ENCODE measurements around the gene CPM.

The CPM gene

DNA sequence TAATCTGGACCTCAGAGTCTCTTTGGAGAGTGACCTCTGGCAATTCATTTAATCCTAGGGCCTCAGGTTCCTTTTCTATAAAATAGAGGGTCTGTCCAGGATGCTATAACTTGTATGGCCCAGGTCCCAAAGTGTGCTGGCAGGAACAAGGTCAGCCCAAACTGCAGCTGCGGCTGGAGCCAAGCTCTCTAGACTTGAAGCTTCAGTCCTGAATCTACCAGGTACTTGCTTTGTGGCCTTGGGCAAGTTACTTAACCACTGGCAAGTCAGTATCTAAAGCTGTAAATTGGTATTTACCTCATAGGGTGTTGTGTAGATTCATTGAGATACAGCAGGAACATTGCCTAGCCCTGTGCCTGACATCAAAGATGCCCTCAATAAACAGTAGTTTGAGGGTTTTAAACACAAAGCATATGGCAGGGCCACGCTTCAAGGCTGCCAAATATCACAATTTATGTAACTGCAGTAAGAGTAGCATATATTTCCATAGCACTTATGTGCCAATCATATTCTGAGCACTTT is 21.7 kb downstream of the CPM start:
- no peak for ATAC-seq
- TF ChIP-seq CSDC2 (CRISPR knock-in tag; IDR thresholded peaks at IDR 0.05): no peak
- TF ChIP-seq ZNF565 (CRISPR knock-in tag; conservative IDR thresholded peaks at IDR 0.05; ENCODE audit: low read depth): no peak
- no peak for TF ChIP-seq ARNTL (CRISPR knock-in tag; IDR thresholded peaks at IDR 0.05; ENCODE audit: borderline replicate concordance, low read depth)
- TF ChIP-seq OSR1 (CRISPR knock-in tag; IDR thresholded peaks at IDR 0.05): no peak
- TF ChIP-seq ZFP30 (CRISPR knock-in tag; IDR thresholded peaks at IDR 0.05): no peak
- no peak for TF ChIP-seq TOX (CRISPR knock-in tag; IDR thresholded peaks at IDR 0.05; ENCODE audit: borderline replicate concordance)
- TF ChIP-seq, protein P1, sequence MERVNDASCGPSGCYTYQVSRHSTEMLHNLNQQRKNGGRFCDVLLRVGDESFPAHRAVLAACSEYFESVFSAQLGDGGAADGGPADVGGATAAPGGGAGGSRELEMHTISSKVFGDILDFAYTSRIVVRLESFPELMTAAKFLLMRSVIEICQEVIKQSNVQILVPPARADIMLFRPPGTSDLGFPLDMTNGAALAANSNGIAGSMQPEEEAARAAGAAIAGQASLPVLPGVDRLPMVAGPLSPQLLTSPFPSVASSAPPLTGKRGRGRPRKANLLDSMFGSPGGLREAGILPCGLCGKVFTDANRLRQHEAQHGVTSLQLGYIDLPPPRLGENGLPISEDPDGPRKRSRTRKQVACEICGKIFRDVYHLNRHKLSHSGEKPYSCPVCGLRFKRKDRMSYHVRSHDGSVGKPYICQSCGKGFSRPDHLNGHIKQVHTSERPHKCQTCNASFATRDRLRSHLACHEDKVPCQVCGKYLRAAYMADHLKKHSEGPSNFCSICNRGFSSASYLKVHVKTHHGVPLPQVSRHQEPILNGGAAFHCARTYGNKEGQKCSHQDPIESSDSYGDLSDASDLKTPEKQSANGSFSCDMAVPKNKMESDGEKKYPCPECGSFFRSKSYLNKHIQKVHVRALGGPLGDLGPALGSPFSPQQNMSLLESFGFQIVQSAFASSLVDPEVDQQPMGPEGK (CRISPR knock-in tag; IDR thresholded peaks at IDR 0.05; ENCODE audit: borderline replicate concordance): no peak
- no peak for TF ChIP-seq PPARA (CRISPR knock-in tag; IDR thresholded peaks at IDR 0.05; ENCODE audit: borderline replicate concordance)
- no peak for TF ChIP-seq TCF4 (CRISPR knock-in tag; IDR thresholded peaks at IDR 0.05; ENCODE audit: borderline replicate concordance)
- TF ChIP-seq CREB5 (CRISPR knock-in tag; IDR thresholded peaks at IDR 0.05; ENCODE audit: low read depth): no peak
- TF ChIP-seq ZFP3 (CRISPR knock-in tag; IDR thresholded peaks at IDR 0.05): no peak
- TF ChIP-seq CSRNP3 (CRISPR knock-in tag; IDR thresholded peaks at IDR 0.05): no peak
- no peak for TF ChIP-seq BACH2 (CRISPR knock-in tag; IDR thresholded peaks at IDR 0.05; ENCODE audit: borderline replicate concordance)
- no peak for TF ChIP-seq GLIS3 (CRISPR knock-in tag; IDR thresholded peaks at IDR 0.05)
- TF ChIP-seq ZC3H10 (CRISPR knock-in tag; IDR thresholded peaks at IDR 0.05): no peak

DNA sequence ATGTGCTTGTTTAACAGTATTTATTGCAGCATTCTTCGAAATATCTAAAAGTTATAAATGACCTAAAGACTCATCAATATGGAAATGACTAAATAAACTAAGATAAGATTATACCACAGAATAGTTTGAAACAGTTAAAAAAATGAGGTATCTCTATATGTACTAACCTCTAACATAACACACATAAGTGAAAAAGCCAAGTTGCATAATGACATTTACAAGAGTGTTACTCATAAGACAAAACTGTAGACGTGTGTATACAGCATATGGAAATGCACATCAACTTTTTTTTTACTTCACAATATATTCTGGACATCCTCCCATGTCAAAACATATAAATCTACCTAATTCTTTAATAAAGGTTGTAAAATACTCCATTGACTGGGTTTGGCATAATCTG is 22.8 kb downstream of the CPM start:
- ATAC-seq: no peak
- TF ChIP-seq CREB5 (CRISPR knock-in tag; IDR thresholded peaks at IDR 0.05; ENCODE audit: low read depth): no peak
- no peak for TF ChIP-seq ESRRG (CRISPR knock-in tag; IDR thresholded peaks at IDR 0.05)
- TF ChIP-seq ZC3H10 (CRISPR knock-in tag; IDR thresholded peaks at IDR 0.05): no peak
- TF ChIP-seq ZNF70 (CRISPR knock-in tag; IDR thresholded peaks at IDR 0.05): no peak

GRCh38 chr12:68908076-68908475 is 24.9 kb downstream of the CPM start:
- TF ChIP-seq SNAI2 (CRISPR knock-in tag; IDR thresholded peaks at IDR 0.05): no peak
- TF ChIP-seq TOX (CRISPR knock-in tag; IDR thresholded peaks at IDR 0.05; ENCODE audit: borderline replicate concordance): no peak
- TF ChIP-seq, protein P1 (CRISPR knock-in tag; IDR thresholded peaks at IDR 0.05; ENCODE audit: borderline replicate concordance): no peak
- TF ChIP-seq ZNF70 (CRISPR knock-in tag; IDR thresholded peaks at IDR 0.05): no peak
- TF ChIP-seq ZFP30 (CRISPR knock-in tag; IDR thresholded peaks at IDR 0.05): no peak
- no peak for TF ChIP-seq ZFP3 (CRISPR knock-in tag; IDR thresholded peaks at IDR 0.05)
- no peak for ATAC-seq

DNA sequence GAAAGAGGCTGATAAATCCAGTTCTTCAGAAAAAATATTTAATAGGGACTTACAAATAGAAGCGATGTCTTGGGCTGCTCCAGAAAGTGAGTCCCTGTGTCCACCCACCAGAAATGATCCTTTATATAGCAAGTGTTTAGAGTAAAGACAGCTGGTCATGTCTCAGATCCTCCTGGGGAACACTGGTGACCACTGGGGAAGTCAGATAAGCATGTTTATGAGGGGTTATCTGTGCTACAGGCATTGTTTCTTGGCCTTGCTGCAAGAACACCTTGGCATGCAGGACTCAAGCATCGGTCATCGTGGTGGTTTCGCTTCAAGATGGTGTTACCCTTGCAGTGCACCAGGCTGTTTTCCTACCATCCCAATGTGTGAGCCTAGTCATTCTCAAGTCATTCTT is 27.2 kb downstream of the CPM start:
- TF ChIP-seq CREB5 (CRISPR knock-in tag; IDR thresholded peaks at IDR 0.05; ENCODE audit: low read depth) (no peak), ISL1 (CRISPR knock-in tag; IDR thresholded peaks at IDR 0.05) (no peak)
- ATAC-seq: no peak
